T-helper 1 cell treated with Interleukin-12 subunit alpha and Interleukin-12 subunit beta and Interleukin-4 antibody, amounts not matched to agents 30 μg/mL and 1 μg/mL, for 36 hours (primary cell): ENCODE results near the gene THADA.

Experiments used
- H3K27ac Mint-ChIP-seq: one replicate; pipeline ENCODE4 v1.8.0; 2021; ENCODE audit warnings: mild to moderate bottlenecking, mixed read lengths
- H3K27me3 Mint-ChIP-seq: one replicate; pipeline ENCODE4 v1.8.0; 2021; ENCODE audit warnings: low read depth, mixed read lengths
- H3K36me3 Mint-ChIP-seq: one replicate; pipeline ENCODE4 v1.8.0; 2021; ENCODE audit warnings: low read depth, mixed read lengths
- H3K4me1 Mint-ChIP-seq: one replicate; pipeline ENCODE4 v1.8.0; 2021; ENCODE audit warnings: low read depth, mixed read lengths
- H3K4me3 Mint-ChIP-seq: one replicate; pipeline ENCODE4 v1.8.0; 2021; ENCODE audit warnings: mild to moderate bottlenecking, moderate library complexity, mixed read lengths
- H3K9me3 Mint-ChIP-seq: one replicate; pipeline ENCODE4 v1.8.0; 2021; ENCODE audit warnings: mixed read lengths

THADA gene

GRCh38 chr2:43278564-43279220, 317.1 kb downstream of the THADA start:
- Mint-ChIP-seq H3K27me3 (no peaks in the 10 kb centered on the region), H3K4me3 (no peak overlapping the region), H3K9me3 (peaks cover 14% of the 10 kb centered on the region), H3K36me3 (peaks cover 45% of the 10 kb centered on the region), H3K27ac (no peak overlapping the region), H3K4me1 (peaks cover 3% of the 10 kb centered on the region)

GRCh38 chr2:43276962-43277391, 318.9 kb downstream of the THADA start:
- H3K9me3 Mint-ChIP-seq: no peaks in the 10 kb centered on the region
- peaks cover 3% of the 10 kb centered on the region for H3K4me1 Mint-ChIP-seq
- H3K4me3 Mint-ChIP-seq: no peak overlapping the region
- no peaks in the 10 kb centered on the region for H3K27me3 Mint-ChIP-seq
- H3K27ac Mint-ChIP-seq: no peak overlapping the region
- H3K36me3 Mint-ChIP-seq: peaks cover 32% of the 10 kb centered on the region

- Mint-ChIP-seq H3K27me3 (no peaks in the 10 kb centered on the region), H3K9me3 (no peaks in the 10 kb centered on the region), H3K4me1 (peaks cover 3% of the 10 kb centered on the region), H3K36me3 (peaks cover 30% of the 10 kb centered on the region), H3K4me3 (no peak overlapping the region), H3K27ac (no peak overlapping the region)
These were observed 319.4 kb downstream of the THADA start for GRCh38 chr2:43276266-43276941.

GRCh38 chr2:43274721-43275120, 321.1 kb downstream of the THADA start:
- Mint-ChIP-seq H3K4me3 (no peak overlapping the region), H3K27ac (no peak overlapping the region), H3K9me3 (no peaks in the 10 kb centered on the region), H3K27me3 (no peaks in the 10 kb centered on the region), H3K36me3 (peaks cover 20% of the 10 kb centered on the region), H3K4me1 (peaks cover 2% of the 10 kb centered on the region)

GRCh38 chr2:43274055-43274454, 321.8 kb downstream of the THADA start:
- Mint-ChIP-seq H3K4me1 (peaks cover 2% of the 10 kb centered on the region), H3K36me3 (peaks cover 18% of the 10 kb centered on the region), H3K4me3 (no peak overlapping the region), H3K27ac (no peak overlapping the region), H3K27me3 (no peaks in the 10 kb centered on the region), H3K9me3 (no peaks in the 10 kb centered on the region)

- H3K27me3 Mint-ChIP-seq: no peaks in the 10 kb centered on the region
- H3K27ac Mint-ChIP-seq: no peak overlapping the region
- H3K4me3 Mint-ChIP-seq: no peak overlapping the region
- H3K36me3 Mint-ChIP-seq: peaks cover 14% of the 10 kb centered on the region
- peaks cover 2% of the 10 kb centered on the region for H3K4me1 Mint-ChIP-seq
- H3K9me3 Mint-ChIP-seq: no peaks in the 10 kb centered on the region
These were observed 322.3 kb downstream of the THADA start for GRCh38 chr2:43273529-43273928.

- H3K27ac Mint-ChIP-seq: no peak overlapping the region
- H3K4me1 Mint-ChIP-seq: peaks cover 2% of the 10 kb centered on the region
- H3K4me3 Mint-ChIP-seq: no peak overlapping the region
- H3K9me3 Mint-ChIP-seq: no peaks in the 10 kb centered on the region
- H3K27me3 Mint-ChIP-seq: no peaks in the 10 kb centered on the region
- H3K36me3 Mint-ChIP-seq: peaks cover 7% of the 10 kb centered on the region
These were observed 324.8 kb downstream of the THADA start for GRCh38 chr2:43270930-43271615.

GRCh38 chr2:43270461-43270860, 325.4 kb downstream of the THADA start:
- H3K36me3 Mint-ChIP-seq: peaks cover 7% of the 10 kb centered on the region
- no peaks in the 10 kb centered on the region for H3K27me3 Mint-ChIP-seq
- H3K27ac Mint-ChIP-seq: no peak overlapping the region
- no peaks in the 10 kb centered on the region for H3K9me3 Mint-ChIP-seq
- H3K4me1 Mint-ChIP-seq: peaks cover 2% of the 10 kb centered on the region
- no peak overlapping the region for H3K4me3 Mint-ChIP-seq

GRCh38 chr2:43269706-43270105, 326.1 kb downstream of the THADA start:
- Mint-ChIP-seq H3K27me3 (no peaks in the 10 kb centered on the region), H3K9me3 (no peaks in the 10 kb centered on the region), H3K36me3 (peaks cover 7% of the 10 kb centered on the region), H3K4me3 (no peak overlapping the region), H3K27ac (no peak overlapping the region), H3K4me1 (peaks cover 2% of the 10 kb centered on the region)

GRCh38 chr2:43269074-43269572, 326.7 kb downstream of the THADA start:
- Mint-ChIP-seq H3K9me3 (no peaks in the 10 kb centered on the region), H3K27ac (no peak overlapping the region), H3K27me3 (no peaks in the 10 kb centered on the region), H3K36me3 (peaks cover 9% of the 10 kb centered on the region), H3K4me1 (peaks cover 4% of the 10 kb centered on the region), H3K4me3 (no peak overlapping the region)

GRCh38 chr2:43268066-43268953, 327.5 kb downstream of the THADA start:
- Mint-ChIP-seq H3K27me3 (no peaks in the 10 kb centered on the region), H3K4me1 (peaks cover 4% of the 10 kb centered on the region), H3K4me3 (no peak overlapping the region), H3K9me3 (no peaks in the 10 kb centered on the region), H3K27ac (no peak overlapping the region), H3K36me3 (peaks cover 6% of the 10 kb centered on the region)

- Mint-ChIP-seq H3K36me3 (peaks cover 6% of the 10 kb centered on the region), H3K27ac (no peak overlapping the region), H3K9me3 (no peaks in the 10 kb centered on the region), H3K4me1 (peaks cover 6% of the 10 kb centered on the region), H3K27me3 (no peaks in the 10 kb centered on the region), H3K4me3 (no peak overlapping the region)
These were observed 328.5 kb downstream of the THADA start for GRCh38 chr2:43267381-43267780.

- Mint-ChIP-seq H3K4me1 (peaks cover 6% of the 10 kb centered on the region), H3K27me3 (no peaks in the 10 kb centered on the region), H3K9me3 (no peaks in the 10 kb centered on the region), H3K36me3 (peaks cover 6% of the 10 kb centered on the region), H3K4me3 (no peak overlapping the region), H3K27ac (no peak overlapping the region)
These were observed 329.1 kb downstream of the THADA start for GRCh38 chr2:43266711-43267111.

- Mint-ChIP-seq H3K27ac (no peak overlapping the region), H3K36me3 (peaks cover 6% of the 10 kb centered on the region), H3K27me3 (no peaks in the 10 kb centered on the region), H3K4me1 (peaks cover 5% of the 10 kb centered on the region), H3K4me3 (no peak overlapping the region), H3K9me3 (no peaks in the 10 kb centered on the region)
These were observed 330.4 kb downstream of the THADA start for GRCh38 chr2:43265421-43265820.
